Measurements from ENCODE around the gene SIX3. TPM values are rescaled to one million over a fixed set of nuclear protein-coding genes. Genes with fewer than 3 reads are reported as not detected.

SIX3 gene
- total RNA-seq, 1 donor from 2014 or later, result not detected

DNA sequence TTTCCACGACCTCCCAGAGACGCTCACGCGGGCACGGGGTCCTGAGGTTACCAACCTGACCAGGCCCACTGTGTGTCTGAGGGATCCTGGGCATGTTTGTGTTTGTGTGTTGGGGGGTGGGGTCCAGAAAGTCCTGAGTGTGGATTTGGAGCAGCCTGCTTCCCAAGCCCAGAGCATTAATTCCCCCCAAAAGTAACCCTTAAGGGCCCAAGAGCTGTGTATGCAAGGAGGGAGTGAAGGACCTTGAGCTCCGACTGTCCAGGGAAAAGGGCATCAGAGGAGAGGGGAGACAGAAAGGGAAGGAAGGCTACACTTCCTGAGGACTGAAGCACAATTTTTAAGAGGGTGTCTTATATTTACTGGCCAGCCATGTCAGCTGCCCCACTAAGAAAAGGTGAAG, 5.2 kb upstream of the SIX3 start:
- Histone ChIP-seq H3K9me3 (ENCODE audit: control insufficient read depth in 3 of 3, low read length in 3 of 3) (no peaks in the 10 kb centered on the region), H3K9ac (ENCODE audit: low read depth in 1 of 3, low read length in 3 of 3) (no peak overlapping the region), H3K4me3 (ENCODE audit: low read length in 3 of 3) (no peak overlapping the region), H3K36me3 (ENCODE audit: control insufficient read depth in 3 of 3, insufficient read depth in 3 of 3, low read length in 3 of 3) (no peaks in the 10 kb centered on the region), H3K27me3 (ENCODE audit: control insufficient read depth in 3 of 3, insufficient read depth in 3 of 3, low read length in 3 of 3) (peaks cover 83 to 89% (median 86%) of the 10 kb centered on the region in 3 donors), H3K4me1 (ENCODE audit: control insufficient read depth in 3 of 3, insufficient read depth in 3 of 3, low read length in 3 of 3) (peaks cover 11 to 24% (median 14%) of the 10 kb centered on the region in 3 donors), H3K27ac (ENCODE audit: low read depth, low read length) (no peak overlapping the region)

DNA sequence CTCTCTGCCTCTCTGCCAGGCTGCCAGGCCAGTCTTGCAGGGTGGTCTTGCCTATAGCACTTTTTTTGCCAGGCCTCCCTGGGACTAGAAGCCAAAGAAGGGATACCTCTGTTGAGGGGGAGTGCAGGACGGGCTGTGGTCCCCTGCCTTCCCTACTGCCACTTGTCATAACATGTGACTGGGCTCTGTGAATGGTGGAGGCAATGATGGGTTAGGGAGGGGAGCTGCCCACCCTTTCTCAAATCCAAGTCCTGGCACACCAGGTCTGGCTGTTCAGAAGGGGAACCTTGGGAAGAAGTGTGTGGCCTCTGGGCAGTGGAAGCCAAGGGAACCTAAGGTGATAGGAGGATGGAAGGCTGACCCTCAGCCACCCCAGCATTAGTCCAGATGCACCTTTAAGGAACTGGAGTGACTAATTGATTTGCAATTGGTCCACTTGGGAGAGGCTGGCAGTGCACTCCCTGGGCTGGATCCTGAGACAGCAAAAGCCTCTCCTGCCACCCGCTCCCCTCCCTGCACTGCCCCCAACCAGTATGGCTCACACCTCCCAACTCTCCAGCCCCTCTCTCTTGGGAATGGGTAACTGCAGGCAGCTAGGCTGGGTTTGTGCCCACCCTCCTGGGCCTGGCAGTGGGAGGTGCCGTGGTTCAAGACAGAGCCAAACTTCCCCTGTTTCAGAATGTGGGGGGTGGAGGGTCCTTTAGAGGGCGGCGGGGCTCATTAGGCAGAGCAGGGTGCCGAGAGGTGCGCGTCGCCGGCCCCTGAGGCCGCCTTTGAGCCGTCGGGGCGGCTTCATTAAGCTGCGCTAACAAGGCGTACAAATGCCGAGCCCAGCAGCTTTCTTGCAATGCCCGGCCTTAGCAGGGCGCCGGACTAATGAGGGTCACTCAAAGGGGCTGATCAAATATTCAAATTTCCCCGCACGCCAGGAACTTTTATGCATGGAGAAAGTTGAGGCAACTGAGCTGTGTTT, 4.5 kb upstream of the SIX3 start:
- H3K9ac ChIP-seq (ENCODE audit: low read depth in 1 of 3, low read length in 3 of 3), result no peak overlapping the region
- H3K9me3 ChIP-seq (ENCODE audit: control insufficient read depth in 3 of 3, low read length in 3 of 3), result no peaks in the 10 kb centered on the region
- H3K27me3 ChIP-seq (ENCODE audit: control insufficient read depth in 3 of 3, insufficient read depth in 3 of 3, low read length in 3 of 3), result peaks cover 88 to 90% (median 89%) of the 10 kb centered on the region in 3 donors
- no peaks in the 10 kb centered on the region for H3K36me3 ChIP-seq (ENCODE audit: control insufficient read depth in 3 of 3, insufficient read depth in 3 of 3, low read length in 3 of 3)
- H3K4me3 ChIP-seq (ENCODE audit: low read length in 3 of 3), result no peak overlapping the region
- peaks cover 16 to 30% (median 19%) of the 10 kb centered on the region in 3 donors for H3K4me1 ChIP-seq (ENCODE audit: control insufficient read depth in 3 of 3, insufficient read depth in 3 of 3, low read length in 3 of 3)
- H3K27ac ChIP-seq (ENCODE audit: low read depth, low read length), result no peak overlapping the region

DNA sequence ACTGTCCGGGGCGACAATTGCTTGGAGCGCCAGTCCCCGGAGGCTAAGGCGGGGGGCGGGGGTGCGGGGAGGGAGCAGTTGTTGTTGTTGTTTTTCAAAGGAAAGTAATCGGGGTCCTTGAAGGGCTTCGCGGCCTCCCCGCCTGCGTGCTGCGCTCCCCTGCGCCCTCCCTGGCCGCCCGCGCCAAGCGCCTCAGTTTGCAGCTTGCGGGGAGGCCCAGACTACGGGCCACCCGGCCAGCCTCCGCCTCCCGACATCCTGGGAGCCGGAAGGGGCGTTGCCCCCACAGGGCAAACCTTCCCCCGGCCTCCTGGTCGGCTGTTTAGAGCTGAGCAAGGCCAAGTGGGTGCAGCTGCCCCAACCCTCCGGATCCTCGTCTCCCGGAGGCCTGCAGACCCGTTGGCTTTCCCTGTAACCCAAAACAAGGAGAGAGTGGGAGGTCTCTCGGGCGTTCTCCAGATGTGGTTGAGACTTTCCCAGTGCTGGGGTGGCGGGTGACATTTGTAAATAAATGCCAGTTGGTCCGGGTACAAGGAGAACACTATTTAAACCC, 3.7 kb upstream of the SIX3 start:
- no peak overlapping the region for H3K27ac ChIP-seq (ENCODE audit: low read depth, low read length)
- no peak overlapping the region for H3K9ac ChIP-seq (ENCODE audit: low read depth in 1 of 3, low read length in 3 of 3)
- peak overlapping the region in 1 of 3 donors; percentile 52 for H3K4me3 ChIP-seq (ENCODE audit: low read length in 3 of 3)
- peaks cover 16 to 36% (median 24%) of the 10 kb centered on the region in 3 donors for H3K4me1 ChIP-seq (ENCODE audit: control insufficient read depth in 3 of 3, insufficient read depth in 3 of 3, low read length in 3 of 3)
- no peaks in the 10 kb centered on the region for H3K9me3 ChIP-seq (ENCODE audit: control insufficient read depth in 3 of 3, low read length in 3 of 3)
- peaks cover 86 to 89% (median 88%) of the 10 kb centered on the region in 3 donors for H3K27me3 ChIP-seq (ENCODE audit: control insufficient read depth in 3 of 3, insufficient read depth in 3 of 3, low read length in 3 of 3)
- H3K36me3 ChIP-seq (ENCODE audit: control insufficient read depth in 3 of 3, insufficient read depth in 3 of 3, low read length in 3 of 3), result no peaks in the 10 kb centered on the region

DNA sequence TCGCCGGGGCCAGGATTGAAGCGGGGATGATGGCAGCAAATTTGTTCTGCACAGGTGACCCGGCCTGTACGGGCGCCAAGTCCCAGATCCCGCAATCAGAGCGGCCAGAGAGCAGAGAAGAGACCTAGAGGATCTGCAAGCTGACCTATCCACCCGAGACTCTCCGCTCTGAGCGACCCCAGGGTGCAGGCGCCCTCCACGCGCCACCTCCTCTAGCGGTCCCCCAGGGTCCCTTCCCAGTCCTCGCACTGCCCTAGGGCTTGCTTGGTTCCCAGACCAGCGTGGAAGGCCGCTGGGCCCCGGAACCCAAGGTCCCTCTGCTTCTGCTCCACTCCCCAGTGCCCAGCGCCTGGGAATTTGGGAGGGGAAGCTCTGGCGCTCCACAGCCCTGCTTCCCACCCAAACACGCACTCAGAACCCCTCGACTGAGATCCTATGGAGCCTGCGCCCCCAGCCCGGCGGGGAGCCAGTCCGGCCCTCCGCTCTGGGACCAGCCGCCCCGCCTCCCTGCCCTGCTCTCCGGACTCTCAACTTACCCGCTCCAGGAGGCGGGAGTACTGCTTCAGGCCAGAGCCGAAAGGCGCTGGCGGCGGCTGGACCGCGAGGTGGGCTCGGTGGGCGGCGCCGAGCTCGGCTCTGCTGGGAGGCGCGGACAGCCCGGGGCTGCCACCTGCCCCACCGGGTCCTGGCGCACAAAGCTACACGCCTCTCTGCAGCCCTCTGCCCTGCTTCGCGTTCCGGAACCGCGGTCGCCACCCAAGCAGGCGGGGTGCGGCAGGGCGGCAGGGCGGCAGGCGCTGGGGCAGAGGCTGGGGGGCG, 3.0 kb upstream of the SIX3 start:
- Histone ChIP-seq H3K9me3 (ENCODE audit: control insufficient read depth in 3 of 3, low read length in 3 of 3) (no peaks in the 10 kb centered on the region), H3K27me3 (ENCODE audit: control insufficient read depth in 3 of 3, insufficient read depth in 3 of 3, low read length in 3 of 3) (peaks cover 86 to 89% (median 89%) of the 10 kb centered on the region in 3 donors), H3K36me3 (ENCODE audit: control insufficient read depth in 3 of 3, insufficient read depth in 3 of 3, low read length in 3 of 3) (no peaks in the 10 kb centered on the region), H3K4me1 (ENCODE audit: control insufficient read depth in 3 of 3, insufficient read depth in 3 of 3, low read length in 3 of 3) (peaks cover 16 to 33% (median 24%) of the 10 kb centered on the region in 3 donors), H3K4me3 (ENCODE audit: low read length in 3 of 3) (peak overlapping the region; percentile 52 to 54 (median 54)), H3K9ac (ENCODE audit: low read depth in 1 of 3, low read length in 3 of 3) (peak overlapping the region in 2 of 3 donors; percentile 14 to 45), H3K27ac (ENCODE audit: low read depth, low read length) (no peak overlapping the region)

DNA sequence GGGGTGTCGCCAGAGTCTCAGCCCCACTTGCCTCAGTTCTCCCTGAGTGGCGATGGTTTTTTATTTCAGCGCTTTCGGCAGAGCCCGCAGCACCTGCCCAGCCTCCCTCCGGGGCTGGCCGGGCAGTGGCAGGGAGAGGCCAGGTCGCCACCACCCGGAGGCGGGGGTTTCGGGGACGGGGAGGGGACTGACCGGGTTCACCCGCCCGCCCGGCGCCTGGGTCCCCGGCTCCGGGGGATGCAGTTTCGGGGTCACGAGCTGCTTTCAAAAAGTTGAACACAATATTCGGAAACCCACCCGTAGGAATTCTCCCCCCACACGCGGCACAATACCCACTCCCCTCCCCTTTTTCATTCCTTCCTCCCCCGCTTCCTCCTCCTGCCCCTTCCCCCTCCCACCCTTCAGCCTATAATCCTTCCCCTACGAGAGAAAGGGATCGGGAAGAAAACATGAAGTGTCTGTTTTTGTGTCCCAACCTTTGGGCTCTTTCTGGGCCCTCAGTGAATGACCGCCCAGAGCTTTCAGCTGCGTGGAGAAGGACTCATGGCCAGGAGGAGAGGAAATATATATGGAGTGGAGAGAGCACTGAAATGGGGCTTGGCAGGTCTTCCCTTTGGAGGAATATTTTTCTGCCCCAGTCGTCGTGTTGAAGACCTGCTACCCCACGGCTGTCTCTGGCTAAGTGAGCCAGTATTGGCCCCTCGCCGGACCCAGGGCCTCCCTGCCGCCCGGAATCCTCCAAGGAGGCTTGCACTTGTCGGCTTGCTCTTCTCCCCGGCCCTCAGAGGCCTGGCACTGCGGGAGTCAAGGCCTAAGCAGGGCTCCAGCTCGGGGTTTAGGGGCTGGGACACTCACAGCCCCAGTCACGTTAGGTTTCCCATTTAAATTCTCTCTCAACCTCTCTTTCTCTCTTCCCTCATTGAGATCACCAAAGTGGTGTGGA, 2.1 kb upstream of the SIX3 start:
- no peaks in the 10 kb centered on the region for H3K9me3 ChIP-seq (ENCODE audit: control insufficient read depth in 3 of 3, low read length in 3 of 3)
- H3K27ac ChIP-seq (ENCODE audit: low read depth, low read length), result no peak overlapping the region
- H3K4me3 ChIP-seq (ENCODE audit: low read length in 3 of 3), result peak overlapping the region in 1 of 3 donors; percentile 54
- H3K36me3 ChIP-seq (ENCODE audit: control insufficient read depth in 3 of 3, insufficient read depth in 3 of 3, low read length in 3 of 3), result no peaks in the 10 kb centered on the region
- peaks cover 15 to 26% (median 22%) of the 10 kb centered on the region in 3 donors for H3K4me1 ChIP-seq (ENCODE audit: control insufficient read depth in 3 of 3, insufficient read depth in 3 of 3, low read length in 3 of 3)
- peaks cover 88 to 91% (median 90%) of the 10 kb centered on the region in 3 donors for H3K27me3 ChIP-seq (ENCODE audit: control insufficient read depth in 3 of 3, insufficient read depth in 3 of 3, low read length in 3 of 3)
- H3K9ac ChIP-seq (ENCODE audit: low read depth in 1 of 3, low read length in 3 of 3), result no peak overlapping the region

DNA sequence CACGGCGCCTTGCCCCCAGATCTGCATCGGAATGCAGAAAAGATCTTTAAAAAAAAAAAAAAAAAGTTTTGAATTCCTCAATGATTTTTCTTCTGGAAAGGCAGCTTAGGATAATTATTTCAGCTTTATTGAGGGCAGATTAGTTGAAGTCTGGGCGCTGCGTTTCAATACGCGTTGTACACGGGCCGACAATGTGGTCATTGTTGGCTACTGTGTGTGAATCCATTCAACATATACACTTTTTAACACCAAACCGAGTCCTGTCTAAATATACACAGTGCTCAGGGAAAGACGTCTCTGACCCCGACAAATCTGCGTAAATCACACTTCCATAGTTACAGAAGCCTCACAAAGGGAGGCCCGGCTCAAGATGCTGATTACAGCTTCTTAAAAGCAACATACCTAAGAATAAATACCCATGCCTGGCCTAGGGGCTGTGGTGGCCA, 1.4 kb upstream of the SIX3 start:
- peaks cover 19 to 23% (median 22%) of the 10 kb centered on the region in 3 donors for H3K4me1 ChIP-seq (ENCODE audit: control insufficient read depth in 3 of 3, insufficient read depth in 3 of 3, low read length in 3 of 3)
- H3K9me3 ChIP-seq (ENCODE audit: control insufficient read depth in 3 of 3, low read length in 3 of 3), result no peaks in the 10 kb centered on the region
- peaks cover 91 to 97% (median 92%) of the 10 kb centered on the region in 3 donors for H3K27me3 ChIP-seq (ENCODE audit: control insufficient read depth in 3 of 3, insufficient read depth in 3 of 3, low read length in 3 of 3)
- no peak overlapping the region for H3K27ac ChIP-seq (ENCODE audit: low read depth, low read length)
- H3K4me3 ChIP-seq (ENCODE audit: low read length in 3 of 3), result no peak overlapping the region
- H3K9ac ChIP-seq (ENCODE audit: low read depth in 1 of 3, low read length in 3 of 3), result no peak overlapping the region
- H3K36me3 ChIP-seq (ENCODE audit: control insufficient read depth in 3 of 3, insufficient read depth in 3 of 3, low read length in 3 of 3), result no peaks in the 10 kb centered on the region

DNA sequence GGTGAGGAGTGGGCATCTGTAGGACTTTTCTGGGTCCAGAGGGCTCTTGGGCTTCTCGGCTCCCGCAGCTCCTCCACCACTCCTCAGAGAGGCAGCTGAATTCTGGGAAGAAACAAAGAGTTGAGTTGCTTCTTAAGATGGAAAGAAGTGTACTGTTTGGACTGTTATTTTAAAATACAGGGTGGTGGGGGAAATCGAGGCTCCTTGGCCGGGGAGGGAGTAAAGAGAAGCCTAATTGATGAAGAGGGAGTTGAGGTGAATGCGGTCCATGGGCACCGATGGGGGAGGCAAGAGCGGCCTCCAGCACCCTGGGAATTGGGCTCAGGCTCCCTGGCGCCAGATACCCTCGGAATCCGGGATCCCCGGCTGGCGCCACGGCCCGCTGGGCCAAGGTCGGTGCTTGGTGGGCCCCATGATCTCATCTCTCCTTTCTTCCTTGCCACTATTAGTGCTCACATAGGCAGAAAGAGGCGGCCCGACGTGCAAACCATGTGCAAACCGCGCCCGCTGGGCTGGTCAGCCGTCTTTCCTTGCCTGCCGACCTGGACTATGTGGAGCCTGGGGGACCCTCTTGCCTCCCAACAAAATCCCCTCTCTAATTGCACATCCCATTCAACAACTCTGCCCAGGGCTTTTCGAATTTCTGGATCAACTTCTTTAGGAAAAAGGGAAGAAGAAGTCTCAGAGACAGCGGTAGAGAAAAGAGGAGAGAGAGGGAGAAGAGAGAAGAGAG, 604 bp upstream of the SIX3 start:
- no peak overlapping the region for H3K9ac ChIP-seq (ENCODE audit: low read depth in 1 of 3, low read length in 3 of 3)
- H3K4me3 ChIP-seq (ENCODE audit: low read length in 3 of 3), result peak overlapping the region in 2 of 3 donors; percentile 73 to 74
- H3K9me3 ChIP-seq (ENCODE audit: control insufficient read depth in 3 of 3, low read length in 3 of 3), result no peaks in the 10 kb centered on the region
- no peaks in the 10 kb centered on the region for H3K36me3 ChIP-seq (ENCODE audit: control insufficient read depth in 3 of 3, insufficient read depth in 3 of 3, low read length in 3 of 3)
- peaks cover 19 to 23% (median 19%) of the 10 kb centered on the region in 3 donors for H3K4me1 ChIP-seq (ENCODE audit: control insufficient read depth in 3 of 3, insufficient read depth in 3 of 3, low read length in 3 of 3)
- H3K27ac ChIP-seq (ENCODE audit: low read depth, low read length), result no peak overlapping the region
- peaks cover 87 to 97% (median 89%) of the 10 kb centered on the region in 3 donors for H3K27me3 ChIP-seq (ENCODE audit: control insufficient read depth in 3 of 3, insufficient read depth in 3 of 3, low read length in 3 of 3)

DNA sequence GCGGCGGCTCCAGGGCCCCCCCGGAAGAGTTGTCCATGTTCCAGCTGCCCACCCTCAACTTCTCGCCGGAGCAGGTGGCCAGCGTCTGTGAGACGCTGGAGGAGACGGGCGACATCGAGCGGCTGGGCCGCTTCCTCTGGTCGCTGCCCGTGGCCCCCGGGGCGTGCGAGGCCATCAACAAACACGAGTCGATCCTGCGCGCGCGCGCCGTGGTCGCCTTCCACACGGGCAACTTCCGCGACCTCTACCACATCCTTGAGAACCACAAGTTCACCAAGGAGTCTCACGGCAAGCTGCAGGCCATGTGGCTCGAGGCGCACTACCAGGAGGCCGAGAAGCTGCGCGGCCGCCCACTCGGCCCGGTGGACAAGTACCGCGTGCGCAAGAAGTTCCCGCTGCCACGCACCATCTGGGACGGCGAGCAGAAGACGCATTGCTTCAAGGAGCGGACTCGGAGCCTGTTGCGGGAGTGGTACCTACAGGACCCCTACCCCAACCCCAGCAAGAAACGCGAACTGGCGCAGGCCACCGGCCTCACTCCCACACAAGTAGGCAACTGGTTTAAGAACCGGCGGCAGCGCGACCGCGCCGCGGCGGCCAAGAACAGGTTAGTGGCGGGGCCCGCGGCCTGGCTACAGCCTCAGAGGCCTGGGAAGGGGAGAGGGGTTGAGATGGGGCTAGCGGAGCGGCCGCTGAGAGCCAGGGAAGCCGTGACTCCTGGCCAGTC, 965 bp downstream of the SIX3 start:
- Histone ChIP-seq H3K9me3 (ENCODE audit: control insufficient read depth in 3 of 3, low read length in 3 of 3) (no peaks in the 10 kb centered on the region), H3K27ac (ENCODE audit: low read depth, low read length) (no peak overlapping the region), H3K36me3 (ENCODE audit: control insufficient read depth in 3 of 3, insufficient read depth in 3 of 3, low read length in 3 of 3) (no peaks in the 10 kb centered on the region), H3K4me1 (ENCODE audit: control insufficient read depth in 3 of 3, insufficient read depth in 3 of 3, low read length in 3 of 3) (peaks cover 19 to 23% (median 19%) of the 10 kb centered on the region in 3 donors), H3K9ac (ENCODE audit: low read depth in 1 of 3, low read length in 3 of 3) (no peak overlapping the region), H3K27me3 (ENCODE audit: control insufficient read depth in 3 of 3, insufficient read depth in 3 of 3, low read length in 3 of 3) (peaks cover 71 to 84% (median 82%) of the 10 kb centered on the region in 3 donors), H3K4me3 (ENCODE audit: low read length in 3 of 3) (peak overlapping the region; percentile 23 to 36 (median 29))

Data from skeletal muscle tissue (tissue), 4 donors.